PFSK-1 (cell line): Measurements from ENCODE around the gene CNKSR2.

ENCODE experiments used
- FOXP2 ChIP-seq: optimal IDR thresholded peaks from 2 replicates; pipeline ENCODE3; 2011; ENCODE audit warnings: borderline replicate concordance, control low read depth, inconsistent platforms; ENCODE audit not compliant: insufficient read depth; ENCODE audit errors: extremely low read length, extremely low read depth
- POLR2AphosphoS5 ChIP-seq: IDR thresholded peaks from 2 replicates; pipeline ENCODE4 v1.6.1; 2012; ENCODE audit warnings: low read depth, mild to moderate bottlenecking, control low read depth, low read length, moderate library complexity
- REST ChIP-seq, 2 experiments: IDR thresholded peaks; 2 replicates each; pipeline versions ENCODE4 v1.6.1 to v1.8.0; 2011 to 2012; ENCODE audit warnings: low read depth in 2 of 2, low read length in 2 of 2, control low read depth in 1 of 2, inconsistent platforms in 1 of 2, mild to moderate bottlenecking in 1 of 2, moderate library complexity in 1 of 2; ENCODE audit not compliant: insufficient read depth in 1 of 2
- SIN3A ChIP-seq: IDR thresholded peaks from 2 replicates; pipeline ENCODE4 v1.6.1; 2012; ENCODE audit warnings: mild to moderate bottlenecking, low read length, moderate library complexity, borderline replicate concordance; ENCODE audit not compliant: insufficient read depth
- TAF1 ChIP-seq: IDR thresholded peaks from 2 replicates; pipeline ENCODE4 v1.6.1; 2012; ENCODE audit warnings: low read length, control low read depth, borderline replicate concordance; ENCODE audit not compliant: insufficient read depth

CNKSR2 gene

GRCh38 chrX:21675931-21676330 lies 301.7 kb downstream of the CNKSR2 start:
- TF ChIP-seq REST (IDR thresholded peaks at IDR 0.05; ENCODE audit: insufficient read depth in 1 of 2, low read depth in 2 of 2, low read length in 2 of 2) (no peak), POLR2AphosphoS5 (no peak), SIN3A (no peak), TAF1 (no peak), FOXP2 (no peak)

GRCh38 chrX:21678048-21678612 lies 303.9 kb downstream of the CNKSR2 start:
- TF ChIP-seq SIN3A: no peak
- TF ChIP-seq TAF1: no peak
- no peak for TF ChIP-seq POLR2AphosphoS5
- no peak for TF ChIP-seq REST (IDR thresholded peaks at IDR 0.05; ENCODE audit: insufficient read depth in 1 of 2, low read depth in 2 of 2, low read length in 2 of 2)
- TF ChIP-seq FOXP2: no peak

- no peak for TF ChIP-seq POLR2AphosphoS5
These were observed 309.7 kb downstream of the CNKSR2 start for GRCh38 chrX:21683941-21684340.

- TF ChIP-seq FOXP2: no peak
- no peak for TF ChIP-seq POLR2AphosphoS5
- no peak for TF ChIP-seq SIN3A
- TF ChIP-seq REST (IDR thresholded peaks at IDR 0.05; ENCODE audit: insufficient read depth in 1 of 2, low read depth in 2 of 2, low read length in 2 of 2): no peak
- TF ChIP-seq TAF1: no peak
These were observed 317.3 kb downstream of the CNKSR2 start for GRCh38 chrX:21691512-21692018.

GRCh38 chrX:21698272-21698671 lies 324.1 kb downstream of the CNKSR2 start:
- TF ChIP-seq TAF1 (no peak), SIN3A (no peak), FOXP2 (no peak), POLR2AphosphoS5 (no peak), REST (IDR thresholded peaks at IDR 0.05; ENCODE audit: insufficient read depth in 1 of 2, low read depth in 2 of 2, low read length in 2 of 2) (no peak)
